Activated T-cell treated with anti-CD3 and anti-CD28 coated beads, Interleukin-2, amount 50 U/mL, for 4 hours (primary cell): Measurements from ENCODE around the gene LCTL. TPM values are rescaled to one million over a fixed set of nuclear protein-coding genes. Genes with fewer than 3 reads are reported as not detected.

Experiments
- ATAC-seq, 2 donors: fragments of 200-7000 bp; cut with Tn5 transposase; one replicate each; pipeline ENCODE4 v1.10.0; 2021
- DNase-seq: peaks from one replicate; pipeline ENCODE4 v3.0.0-alpha.2; 2020
- H3K27me3 Mint-ChIP-seq: one replicate; pipeline ENCODE4 v1.8.0; 2021; ENCODE audit warnings: low read depth, mixed read lengths
- H3K36me3 Mint-ChIP-seq: one replicate; pipeline ENCODE4 v1.8.0; 2022; ENCODE audit warnings: mixed read lengths; ENCODE audit not compliant: insufficient read depth
- H3K4me1 Mint-ChIP-seq: one replicate; pipeline ENCODE4 v1.8.0; 2021; ENCODE audit warnings: low read depth, mixed read lengths
- H3K4me3 Mint-ChIP-seq: one replicate; pipeline ENCODE4 v1.8.0; 2021; ENCODE audit warnings: mild to moderate bottlenecking, moderate library complexity, mixed read lengths
- H3K9me3 Mint-ChIP-seq: one replicate; pipeline ENCODE4 v1.8.0; 2021; ENCODE audit warnings: mixed read lengths
- total RNA-seq, 3 donors: library from RNA; stranded (reverse); gene quantifications; one replicate each; pipeline ENCODE4 v1.2.1, GENCODE V29; 2021

Gene LCTL
- total RNA-seq, 3 donors from 2014 or later = not detected

GRCh38 chr15:66586155-66586976, 20.6 kb upstream of the LCTL start:
- Mint-ChIP-seq H3K27me3 (peaks cover 28% of the 10 kb centered on the region), H3K9me3 (no peaks in the 10 kb centered on the region), H3K4me1 (no peaks in the 10 kb centered on the region), H3K36me3 (no peaks in the 10 kb centered on the region), H3K4me3 (no peak overlapping the region)
- ATAC-seq (no peak), DNase-seq (no peak)

- H3K36me3 Mint-ChIP-seq = no peaks in the 10 kb centered on the region
- no peaks in the 10 kb centered on the region for H3K9me3 Mint-ChIP-seq
- DNase-seq (no peak), ATAC-seq (no peak)
- H3K4me3 Mint-ChIP-seq = no peak overlapping the region
- H3K4me1 Mint-ChIP-seq = no peaks in the 10 kb centered on the region
- peaks cover 8% of the 10 kb centered on the region for H3K27me3 Mint-ChIP-seq
Observed at GRCh38 chr15:66581972-66582537, 16.3 kb upstream of the LCTL start.

- Mint-ChIP-seq H3K27me3 (peaks cover 4% of the 10 kb centered on the region), H3K4me1 (no peaks in the 10 kb centered on the region), H3K36me3 (no peaks in the 10 kb centered on the region), H3K9me3 (no peaks in the 10 kb centered on the region), H3K4me3 (no peak overlapping the region)
- no peak for DNase-seq
- no peak for ATAC-seq
Observed at GRCh38 chr15:66580643-66581042, 14.8 kb upstream of the LCTL start.

GRCh38 chr15:66578286-66578875, 12.6 kb upstream of the LCTL start:
- H3K4me3 Mint-ChIP-seq = no peak overlapping the region
- no peaks in the 10 kb centered on the region for H3K27me3 Mint-ChIP-seq
- DNase-seq (no peak), ATAC-seq (peak in 1 of 2 donors; percentile 25)
- H3K4me1 Mint-ChIP-seq = no peaks in the 10 kb centered on the region
- H3K36me3 Mint-ChIP-seq = no peaks in the 10 kb centered on the region
- no peaks in the 10 kb centered on the region for H3K9me3 Mint-ChIP-seq

GRCh38 chr15:66574596-66574950, 8.8 kb upstream of the LCTL start:
- ATAC-seq (no peak), DNase-seq (no peak)
- no peak overlapping the region for H3K4me3 Mint-ChIP-seq
- no peaks in the 10 kb centered on the region for H3K4me1 Mint-ChIP-seq
- H3K36me3 Mint-ChIP-seq = no peaks in the 10 kb centered on the region
- H3K27me3 Mint-ChIP-seq = no peaks in the 10 kb centered on the region
- H3K9me3 Mint-ChIP-seq = no peaks in the 10 kb centered on the region

- DNase-seq (no peak), ATAC-seq (no peak)
- H3K9me3 Mint-ChIP-seq = no peaks in the 10 kb centered on the region
- no peaks in the 10 kb centered on the region for H3K4me1 Mint-ChIP-seq
- H3K27me3 Mint-ChIP-seq = no peaks in the 10 kb centered on the region
- no peaks in the 10 kb centered on the region for H3K36me3 Mint-ChIP-seq
- H3K4me3 Mint-ChIP-seq = no peak overlapping the region
Observed at GRCh38 chr15:66573719-66574595, 8.2 kb upstream of the LCTL start.

- H3K27me3 Mint-ChIP-seq = no peaks in the 10 kb centered on the region
- no peak for ATAC-seq
- no peaks in the 10 kb centered on the region for H3K9me3 Mint-ChIP-seq
- no peak overlapping the region for H3K4me3 Mint-ChIP-seq
- H3K36me3 Mint-ChIP-seq = no peaks in the 10 kb centered on the region
- DNase-seq = no peak
- H3K4me1 Mint-ChIP-seq = no peaks in the 10 kb centered on the region
Observed at GRCh38 chr15:66573348-66573718, 7.5 kb upstream of the LCTL start.

- Mint-ChIP-seq H3K27me3 (no peaks in the 10 kb centered on the region), H3K4me1 (peaks cover under 1% of the 10 kb centered on the region), H3K9me3 (no peaks in the 10 kb centered on the region), H3K4me3 (no peak overlapping the region), H3K36me3 (no peaks in the 10 kb centered on the region)
- DNase-seq = no peak
- no peak for ATAC-seq
Observed at GRCh38 chr15:66572146-66572545, 6.3 kb upstream of the LCTL start.

GRCh38 chr15:66570842-66571478, 5.2 kb upstream of the LCTL start:
- Mint-ChIP-seq H3K36me3 (no peaks in the 10 kb centered on the region), H3K27me3 (no peaks in the 10 kb centered on the region), H3K4me3 (no peak overlapping the region), H3K4me1 (peaks cover 5% of the 10 kb centered on the region), H3K9me3 (no peaks in the 10 kb centered on the region)
- no peak for DNase-seq
- no peak for ATAC-seq

- no peak overlapping the region for H3K4me3 Mint-ChIP-seq
- H3K4me1 Mint-ChIP-seq = peaks cover 5% of the 10 kb centered on the region
- DNase-seq (no peak), ATAC-seq (no peak)
- H3K36me3 Mint-ChIP-seq = no peaks in the 10 kb centered on the region
- no peaks in the 10 kb centered on the region for H3K9me3 Mint-ChIP-seq
- no peaks in the 10 kb centered on the region for H3K27me3 Mint-ChIP-seq
Observed at GRCh38 chr15:66570327-66570726, 4.5 kb upstream of the LCTL start.

- H3K36me3 Mint-ChIP-seq = no peaks in the 10 kb centered on the region
- no peaks in the 10 kb centered on the region for H3K9me3 Mint-ChIP-seq
- DNase-seq (no peak), ATAC-seq (no peak)
- H3K4me1 Mint-ChIP-seq = peaks cover 5% of the 10 kb centered on the region
- H3K4me3 Mint-ChIP-seq = no peak overlapping the region
- no peaks in the 10 kb centered on the region for H3K27me3 Mint-ChIP-seq
Observed at GRCh38 chr15:66569461-66570137, 3.8 kb upstream of the LCTL start.

GRCh38 chr15:66567897-66568296, 2.1 kb upstream of the LCTL start:
- no peaks in the 10 kb centered on the region for H3K9me3 Mint-ChIP-seq

GRCh38 chr15:66566963-66567531, 1.2 kb upstream of the LCTL start:
- DNase-seq (peak; percentile 40), ATAC-seq (peak; percentile 57 to 61)
- Mint-ChIP-seq H3K4me3 (no peak overlapping the region), H3K9me3 (no peaks in the 10 kb centered on the region), H3K36me3 (no peaks in the 10 kb centered on the region), H3K4me1 (peaks cover 5% of the 10 kb centered on the region), H3K27me3 (no peaks in the 10 kb centered on the region)

More at GRCh38 chr15:66567897-66568296, 2.1 kb upstream of the LCTL start:
- Mint-ChIP-seq H3K27me3 (no peaks in the 10 kb centered on the region), H3K36me3 (no peaks in the 10 kb centered on the region), H3K4me3 (no peak overlapping the region), H3K4me1 (peaks cover 5% of the 10 kb centered on the region)
- no peak for DNase-seq
- ATAC-seq = no peak
